Psoas muscle (tissue), 8 donors: ENCODE measurements around the gene CERS6. TPM values are rescaled to one million over a fixed set of nuclear protein-coding genes. Genes with fewer than 3 reads are reported as not detected.

Experiments used
- ATAC-seq, 4 donors: fragments of 200-7000 bp; cut with Tn5 transposase; one replicate each; pipeline ENCODE4 v1.9.1; 2020; ENCODE audit warnings: moderate library complexity in 3 of 4, mild to moderate bottlenecking in 2 of 4
- DNase-seq, 2 donors: peaks; one replicate each; pipeline ENCODE4 v3.0.0-alpha.2; 2020
- H3K27ac ChIP-seq: fragments of 200-600 bp; one replicate; pipeline ENCODE4 v1.8.0; 2022
- H3K27me3 ChIP-seq, 3 donors: fragments of 200-600 bp in 1 of 3; one replicate each; pipeline versions ENCODE4 v1.6.1 to v1.8.0; 2013 to 2022; ENCODE audit warnings: low read length in 2 of 3, mild to moderate bottlenecking in 2 of 3, moderate library complexity in 1 of 3; ENCODE audit not compliant: insufficient read depth in 3 of 3
- H3K36me3 ChIP-seq, 2 donors: fragments of 200-600 bp in 1 of 2; one replicate each; pipeline versions ENCODE4 v1.6.1 to v1.8.0; 2013 to 2022; ENCODE audit warnings: low read depth in 1 of 2, mild to moderate bottlenecking in 1 of 2, moderate library complexity in 1 of 2; ENCODE audit not compliant: insufficient read depth in 1 of 2
- H3K4me1 ChIP-seq: fragments of 200-600 bp; one replicate; pipeline ENCODE4 v1.8.0; 2022
- H3K4me3 ChIP-seq: fragments of 200-600 bp; one replicate; pipeline ENCODE4 v1.8.0; 2022; ENCODE audit warnings: mild to moderate bottlenecking
- H3K9me3 ChIP-seq: fragments of 200-600 bp; one replicate; pipeline ENCODE4 v1.8.0; 2022
- CTCF ChIP-seq: fragments of 200-600 bp; IDR thresholded peaks from one replicate; pipeline ENCODE4 v1.8.0; 2022; ENCODE audit warnings: antibody characterized with exemption
- WGBS, 3 donors: extraction: QIAGEN DNeasy Blood & Tissue Kit; methylation state at CpG; one replicate each; pipeline versions ENCODE4 v1.1.6 to v1.1.7; 2013; 5-methylcytosine and 5-hydroxymethylcytosine counted together
- intact Hi-C, 2 donors: fragments of 100-400 bp; cut with DNase I; formaldehyde crosslinking; loops; one replicate each; pipeline versions ENCODE4 v1.11.0 to v1.14.2; 2022
- polyA plus RNA-seq, 3 donors: library from polyadenylated mRNA; stranded (reverse); fragments of 200-250 nt; gene quantifications; one replicate each; pipeline ENCODE4 v1.2.3, GENCODE V29; 2013
- total RNA-seq, 4 donors: library from RNA; stranded (reverse); fragmentation: NEBNext Ultra II Directional in 2 of 4; extraction: Animal tissue kit (Norgen Biotek cat#: 25700) in 2 of 4; gene quantifications; one replicate each; pipeline versions ENCODE4 v1.2.1 to v1.2.4, GENCODE V29; 2021 to 2023
- donor health status: healthy with polysubstance abuse.
- donor health status: DM: no; HTN: no; CAD: no; lungs with moderate emphysema.
- donor health status: Bipolar disorder and iron deficiency.
- donor health status: healthy.
- donor health status: DM: yes; HTN: yes; CAD: no.
- donor health status: DM: no; HTN: no; CAD: no.
- donor health status: DM: no; HTN: no; CAD: no.
- donor health status: DM: yes; HTN: yes; CAD: no.

Gene CERS6
- total and polyA plus RNA-seq, 7 donors = 4.8 to 18.1 (median 11.2) TPM

- Histone ChIP-seq H3K36me3 (no peaks in the 10 kb centered on the region), H3K27me3 (no peaks in the 10 kb centered on the region), H3K27ac (peak overlapping the region; percentile 4), H3K4me3 (peak overlapping the region; percentile 44), H3K4me1 (no peaks in the 10 kb centered on the region), H3K9me3 (no peaks in the 10 kb centered on the region)
- intact Hi-C loops = no loop called here
- 67 to 75% (median 68%) methylated on average over 5 of the region's 5 CpGs for WGBS, 3 donors
- no peak for DNase-seq
- TF ChIP-seq CTCF = no peak
- no peak for ATAC-seq
Measured at GRCh38 chr2:168802859-168803725, 347.0 kb downstream of the CERS6 start.

GRCh38 chr2:168804214-168804613, 348.1 kb downstream of the CERS6 start:
- WGBS, 3 donors = 59 to 62% (median 59%) methylated on average over 3 of the region's 3 CpGs
- peak overlapping the region; percentile 44 for H3K4me3 ChIP-seq
- DNase-seq (no peak), ATAC-seq (no peak)
- no peak overlapping the region for H3K27ac ChIP-seq
- TF ChIP-seq CTCF = no peak
- no peaks in the 10 kb centered on the region for H3K4me1 ChIP-seq
- H3K27me3 ChIP-seq = no peaks in the 10 kb centered on the region
- intact Hi-C loops = no loop called here
- no peaks in the 10 kb centered on the region for H3K9me3 ChIP-seq
- H3K36me3 ChIP-seq = no peaks in the 10 kb centered on the region

GRCh38 chr2:168805615-168806014, 349.5 kb downstream of the CERS6 start:
- no peak for ATAC-seq
- Histone ChIP-seq H3K9me3 (no peaks in the 10 kb centered on the region), H3K36me3 (no peaks in the 10 kb centered on the region), H3K27ac (no peak overlapping the region), H3K27me3 (no peaks in the 10 kb centered on the region), H3K4me1 (no peaks in the 10 kb centered on the region), H3K4me3 (no peak overlapping the region)
- intact Hi-C loops = no loop called here
- no peak for DNase-seq
- WGBS, 3 donors = 94 to 95% (median 94%) methylated on average over 7 of the region's 7 CpGs
- TF ChIP-seq CTCF = no peak

- Histone ChIP-seq H3K36me3 (no peaks in the 10 kb centered on the region), H3K27ac (no peak overlapping the region), H3K4me3 (no peak overlapping the region), H3K4me1 (no peaks in the 10 kb centered on the region), H3K9me3 (no peaks in the 10 kb centered on the region), H3K27me3 (no peaks in the 10 kb centered on the region)
- ATAC-seq = no peak
- no peak for DNase-seq
- no peak for TF ChIP-seq CTCF
- intact Hi-C loops = no loop called here
Measured at GRCh38 chr2:168809537-168809936, 353.5 kb downstream of the CERS6 start.

GRCh38 chr2:168810235-168810634, 354.2 kb downstream of the CERS6 start:
- no peaks in the 10 kb centered on the region for H3K36me3 ChIP-seq
- intact Hi-C loops = no loop called here
- no peaks in the 10 kb centered on the region for H3K9me3 ChIP-seq
- TF ChIP-seq CTCF = no peak
- H3K4me1 ChIP-seq = no peaks in the 10 kb centered on the region
- no peaks in the 10 kb centered on the region for H3K27me3 ChIP-seq
- no peak for DNase-seq
- no peak for ATAC-seq
- no peak overlapping the region for H3K27ac ChIP-seq
- no peak overlapping the region for H3K4me3 ChIP-seq
- WGBS, 3 donors = 91 to 94% (median 94%) methylated on average over 2 of the region's 2 CpGs
